Mesodermal cell (in vitro differentiated cells): ENCODE measurements around the gene LAIR1.
"Not testable (repeated sequence)": the region's sequence is repeated elsewhere in the genome, so short reads cannot be mapped to it uniquely, and the experiment has no call there.

Source experiments
- H3K27ac ChIP-seq: 2 replicates; pipeline ENCODE4 v1.7.0; 2013; ENCODE audit warnings: mild to moderate bottlenecking, low read depth, low read length, moderate library complexity; ENCODE audit not compliant: severe bottlenecking
- H3K36me3 ChIP-seq: 2 replicates; pipeline ENCODE4 v1.7.1; 2013; ENCODE audit warnings: mild to moderate bottlenecking, low read length, moderate library complexity; ENCODE audit not compliant: control insufficient read depth, insufficient read depth
- H3K4me1 ChIP-seq: one replicate; pipeline ENCODE4 v1.7.1; 2013; ENCODE audit warnings: mild to moderate bottlenecking, low read length; ENCODE audit not compliant: insufficient read depth, control insufficient read depth, poor library complexity, severe bottlenecking
- H3K4me3 ChIP-seq: 2 replicates; pipeline ENCODE4 v1.7.0; 2013; ENCODE audit warnings: low read length, control low read depth, mild to moderate bottlenecking; ENCODE audit not compliant: insufficient read depth, poor library complexity, severe bottlenecking; ENCODE audit errors: extremely low read depth
- H3K9me3 ChIP-seq: 2 replicates; pipeline ENCODE4 v1.7.1; 2013; ENCODE audit warnings: mild to moderate bottlenecking, low read length, moderate library complexity; ENCODE audit not compliant: control insufficient read depth
- WGBS, 2 experiments: methylation state at CpG; one replicate each; pipeline ENCODE4 v1.1.5; 2013; ENCODE audit warnings: missing lambda C conversion rate in 2 of 2; ENCODE audit not compliant: insufficient coverage in 2 of 2; 5-methylcytosine and 5-hydroxymethylcytosine counted together

LAIR1 gene

DNA sequence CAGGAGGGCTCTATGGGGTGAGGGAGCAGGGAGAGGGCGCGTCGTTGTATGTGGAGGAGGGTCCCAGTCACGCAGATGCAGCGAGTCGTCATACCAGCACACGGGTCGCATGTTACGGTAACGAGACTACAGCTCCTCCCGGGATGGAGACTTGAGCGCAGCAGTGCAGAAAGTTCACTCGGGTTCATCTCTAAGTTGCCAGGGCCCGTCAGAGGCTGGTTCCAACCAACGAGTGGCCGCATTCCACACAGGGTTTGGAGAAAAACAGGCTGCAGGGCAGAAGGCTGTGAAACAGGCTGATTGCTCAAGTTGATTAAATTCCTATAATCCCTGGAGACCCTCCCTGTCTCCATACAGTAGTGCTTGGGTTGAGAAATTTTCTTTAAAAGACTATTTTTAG lies 28.6 kb upstream of the LAIR1 start:
- 91 to 92% methylated on average over 16 of the region's 16 CpGs for WGBS, 2 experiments
- H3K4me3 ChIP-seq = no peak overlapping the region
- no peak overlapping the region for H3K27ac ChIP-seq

DNA sequence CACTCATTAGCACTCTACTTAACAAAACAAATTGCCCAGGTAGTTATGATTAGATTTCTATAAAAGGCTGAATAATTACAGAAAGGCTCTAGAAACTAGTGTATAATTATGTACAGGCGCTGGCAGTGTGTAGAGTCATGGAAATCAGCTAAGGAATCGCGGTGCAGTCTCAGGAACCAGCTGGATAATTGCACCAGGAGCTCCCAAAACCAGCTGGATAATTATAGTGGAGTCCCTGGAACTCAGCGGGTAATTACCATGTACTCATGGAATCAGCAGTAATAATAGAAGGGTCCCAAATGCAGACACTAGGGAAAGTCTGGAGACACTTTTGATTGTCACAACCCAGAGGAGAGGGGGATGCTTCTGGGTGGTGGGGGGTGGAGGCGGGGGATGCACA lies 27.4 kb upstream of the LAIR1 start:
- no peaks in the 10 kb centered on the region for H3K36me3 ChIP-seq
- no peak overlapping the region for H3K27ac ChIP-seq
- no peak overlapping the region for H3K4me3 ChIP-seq
- WGBS, 2 experiments = 82 to 89% methylated on average over 4 to 5 of the region's 5 CpGs
- no peaks in the 10 kb centered on the region for H3K9me3 ChIP-seq
- H3K4me1 ChIP-seq = no peaks in the 10 kb centered on the region

More for the DNA sequence above, 28.6 kb upstream of the LAIR1 start:
- no peaks in the 10 kb centered on the region for H3K36me3 ChIP-seq
- H3K4me1 ChIP-seq = no peaks in the 10 kb centered on the region
- H3K9me3 ChIP-seq = no peaks in the 10 kb centered on the region

DNA sequence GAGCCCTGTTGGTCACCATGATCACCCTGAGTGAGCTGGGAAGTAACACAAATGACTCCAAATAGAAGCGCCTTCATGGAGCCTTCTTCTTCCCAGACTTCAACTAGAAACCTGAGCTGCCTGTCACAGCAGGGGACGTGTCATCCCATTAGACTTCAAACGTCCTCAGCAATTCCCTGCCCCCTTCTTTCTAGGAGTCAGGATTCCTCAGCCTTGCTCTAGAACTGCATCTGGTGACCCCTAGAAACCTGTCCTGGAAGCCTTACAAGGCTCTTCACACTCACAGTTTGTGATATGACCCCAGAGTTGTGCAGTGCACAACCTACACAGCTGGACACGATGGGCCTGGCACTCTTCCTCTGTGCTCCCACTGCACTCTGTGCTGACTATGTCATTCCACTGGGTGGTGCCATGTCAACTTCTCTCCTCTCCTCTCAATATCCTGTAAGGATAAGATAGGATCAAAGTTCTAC lies 26.9 kb upstream of the LAIR1 start:
- H3K36me3 ChIP-seq = no peaks in the 10 kb centered on the region
- H3K4me3 ChIP-seq = no peak overlapping the region
- H3K4me1 ChIP-seq = no peaks in the 10 kb centered on the region
- no peak overlapping the region for H3K27ac ChIP-seq
- 5 to 16% methylated on average over 2 to 4 of the region's 4 CpGs for WGBS, 2 experiments
- H3K9me3 ChIP-seq = no peaks in the 10 kb centered on the region

DNA sequence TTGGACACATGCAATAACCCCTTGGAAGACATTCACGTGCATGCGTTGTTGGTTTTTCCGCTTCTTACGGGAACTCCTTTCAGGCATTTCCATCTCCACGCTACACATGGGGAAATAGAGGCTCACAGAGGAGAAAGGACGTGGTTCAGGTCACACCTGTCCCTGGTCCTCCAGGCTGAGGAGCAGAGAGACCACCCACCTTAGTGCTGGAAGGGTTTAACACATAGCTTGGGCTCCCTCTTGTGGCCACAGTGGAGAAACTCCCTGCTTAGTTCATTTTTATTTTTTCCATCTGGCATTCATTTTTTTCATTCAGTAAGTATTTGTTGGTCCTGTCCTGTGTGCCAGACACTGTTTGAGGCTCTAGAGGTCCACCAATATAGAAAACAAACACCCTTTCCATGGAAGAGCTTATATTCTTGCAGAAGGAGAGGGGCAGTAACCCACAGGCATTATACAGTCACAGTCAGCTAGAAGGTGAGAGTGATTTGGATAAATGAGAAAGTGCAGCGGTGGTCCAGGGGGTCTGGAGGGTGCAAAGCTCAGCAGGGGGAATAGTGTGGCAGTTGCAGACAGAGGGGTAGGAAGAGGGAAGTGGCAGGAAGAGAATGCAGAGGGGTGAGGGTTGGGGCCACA lies 26.3 kb upstream of the LAIR1 start:
- H3K4me1 ChIP-seq = no peaks in the 10 kb centered on the region
- H3K4me3 ChIP-seq = no peak overlapping the region
- WGBS, 2 experiments = 19 to 20% methylated on average over 4 of the region's 7 CpGs
- H3K9me3 ChIP-seq = no peaks in the 10 kb centered on the region
- no peaks in the 10 kb centered on the region for H3K36me3 ChIP-seq
- no peak overlapping the region for H3K27ac ChIP-seq

DNA sequence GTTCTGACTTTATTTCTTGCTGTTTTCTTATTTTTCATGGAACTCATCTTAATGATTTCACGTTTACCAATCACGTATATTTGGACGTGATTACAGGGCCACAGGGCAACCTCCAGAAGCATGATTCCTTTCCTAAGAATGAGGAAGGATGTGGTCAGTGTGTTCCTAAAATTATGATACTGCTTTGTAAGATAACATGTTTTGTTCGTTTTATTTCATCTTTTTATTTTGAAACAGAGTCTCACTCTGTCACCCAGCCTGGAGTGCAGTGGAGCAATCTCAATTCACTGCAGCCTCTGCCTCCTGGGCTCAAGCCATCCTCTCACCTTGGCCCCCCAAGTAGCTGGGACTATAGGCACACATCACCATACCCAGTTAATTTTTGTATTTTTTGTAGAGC lies 24.8 kb upstream of the LAIR1 start:
- Histone ChIP-seq H3K9me3 (no peaks in the 10 kb centered on the region), H3K4me1 (no peaks in the 10 kb centered on the region), H3K36me3 (no peaks in the 10 kb centered on the region), H3K27ac (no peak overlapping the region), H3K4me3 (no peak overlapping the region)
- 94 to 100% methylated on average over 3 of the region's 4 CpGs for WGBS, 2 experiments

DNA sequence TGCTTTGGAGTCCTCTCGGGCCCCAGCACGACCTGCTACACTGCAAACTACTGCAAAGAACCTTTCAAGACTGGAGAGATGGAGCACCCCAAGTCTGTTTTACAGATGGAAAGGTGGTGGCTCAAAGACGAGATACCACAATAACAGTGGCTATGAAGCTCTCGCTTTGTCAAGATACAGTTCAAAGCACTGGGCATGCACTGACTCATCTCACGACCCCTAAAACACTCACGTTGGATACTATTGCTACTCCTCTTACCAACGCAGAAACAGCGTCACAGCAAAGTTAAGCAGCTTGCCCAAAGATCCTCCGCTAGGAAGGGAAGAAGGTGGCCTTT lies 24.0 kb upstream of the LAIR1 start:
- H3K4me3 ChIP-seq = no peak overlapping the region
- H3K4me1 ChIP-seq = no peaks in the 10 kb centered on the region
- no peaks in the 10 kb centered on the region for H3K9me3 ChIP-seq
- no peak overlapping the region for H3K27ac ChIP-seq
- no peaks in the 10 kb centered on the region for H3K36me3 ChIP-seq
- 58 to 72% methylated on average over 9 of the region's 9 CpGs for WGBS, 2 experiments

DNA sequence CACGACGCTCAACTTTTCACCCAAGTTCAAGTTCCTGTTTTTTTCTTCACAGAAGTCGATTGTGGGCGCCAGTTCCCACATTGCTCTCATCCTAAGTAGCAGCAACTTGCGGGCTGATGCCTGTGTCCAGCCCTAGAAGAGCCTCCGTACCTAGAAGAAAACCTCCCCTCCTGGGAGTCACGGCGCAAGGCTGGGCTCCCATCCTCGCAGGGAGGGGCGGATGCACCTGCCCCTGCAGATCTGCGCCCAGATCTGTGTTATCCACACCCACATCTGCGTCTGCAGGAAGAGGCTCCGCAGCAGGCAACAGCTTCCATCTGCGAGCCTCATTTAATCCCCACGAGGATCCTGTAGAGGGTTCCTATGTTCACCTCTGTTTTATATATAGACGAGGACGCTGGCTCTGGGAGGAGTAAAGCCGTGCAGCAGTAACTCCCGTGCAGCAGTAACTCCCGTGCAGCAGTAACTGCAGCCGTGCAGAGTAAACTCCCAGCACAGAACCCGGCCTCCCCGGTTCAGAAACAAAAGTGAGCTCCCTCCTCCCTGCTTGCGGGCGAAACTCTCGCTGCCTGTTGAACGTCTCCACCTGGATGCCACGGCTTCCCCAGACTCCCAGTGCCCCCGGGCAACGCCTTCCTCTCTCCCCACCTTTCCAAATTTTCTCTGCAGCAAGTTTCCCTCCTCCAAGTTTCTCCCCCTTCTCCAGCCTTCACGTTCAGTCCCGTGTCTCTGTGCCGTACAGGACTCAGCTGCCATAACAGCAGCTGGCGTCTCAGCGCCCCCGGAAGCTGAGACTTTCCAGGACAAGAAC lies 23.5 kb upstream of the LAIR1 start:
- H3K36me3 ChIP-seq = no peaks in the 10 kb centered on the region
- H3K4me3 ChIP-seq = no peak overlapping the region
- no peaks in the 10 kb centered on the region for H3K9me3 ChIP-seq
- no peaks in the 10 kb centered on the region for H3K4me1 ChIP-seq
- WGBS, 2 experiments = 44 to 46% methylated on average over 33 to 35 of the region's 36 CpGs
- no peak overlapping the region for H3K27ac ChIP-seq

DNA sequence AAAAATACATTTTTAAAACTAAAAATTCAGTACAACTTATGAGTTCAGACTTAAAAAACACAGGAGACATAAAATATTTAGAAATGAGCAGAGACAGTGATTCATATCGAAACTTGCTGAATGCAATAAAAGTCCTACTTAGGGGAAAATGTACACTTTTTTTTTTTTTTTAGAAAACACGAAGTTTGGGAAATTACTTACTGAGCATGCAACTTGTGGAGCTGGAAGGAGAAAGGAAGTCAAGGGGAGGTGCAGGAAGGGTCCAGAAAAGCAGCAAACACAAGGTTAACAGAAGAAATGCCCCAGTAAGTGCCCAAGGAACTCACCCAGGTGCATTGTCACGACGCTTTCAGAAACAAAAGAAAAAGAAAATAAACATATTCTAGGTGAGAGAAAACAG lies 18.6 kb upstream of the LAIR1 start:
- H3K27ac ChIP-seq = no peak overlapping the region
- no peak overlapping the region for H3K4me3 ChIP-seq
- H3K36me3 ChIP-seq = no peaks in the 10 kb centered on the region
- no peaks in the 10 kb centered on the region for H3K4me1 ChIP-seq
- no peaks in the 10 kb centered on the region for H3K9me3 ChIP-seq
- WGBS, 2 experiments = 63 to 88% methylated on average over 1 of the region's 4 CpGs

DNA sequence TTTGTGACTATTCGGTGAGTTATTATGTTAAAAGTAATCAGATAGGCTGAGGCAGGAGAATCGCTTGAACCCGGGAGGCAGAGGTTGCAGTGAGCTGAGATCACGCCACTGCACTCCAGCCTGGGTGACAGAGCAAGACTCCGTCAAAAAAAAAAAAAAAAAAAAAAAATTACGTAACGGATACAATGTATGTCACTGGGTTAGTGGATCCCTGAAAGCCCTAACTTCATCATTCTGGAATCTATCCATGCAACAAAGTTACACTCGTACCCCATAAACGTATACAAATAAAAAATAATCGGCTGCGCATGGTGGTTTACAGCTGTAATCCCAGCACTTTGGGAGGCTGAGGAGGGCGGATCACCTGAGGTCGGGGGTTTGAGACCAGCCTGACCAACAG lies 17.3 kb upstream of the LAIR1 start:
- not testable (repeated sequence) for H3K27ac ChIP-seq, H3K36me3 ChIP-seq, H3K4me3 ChIP-seq, H3K4me1 ChIP-seq, H3K9me3 ChIP-seq
- 76 to 94% methylated on average over 2 to 8 of the region's 13 CpGs for WGBS, 2 experiments

DNA sequence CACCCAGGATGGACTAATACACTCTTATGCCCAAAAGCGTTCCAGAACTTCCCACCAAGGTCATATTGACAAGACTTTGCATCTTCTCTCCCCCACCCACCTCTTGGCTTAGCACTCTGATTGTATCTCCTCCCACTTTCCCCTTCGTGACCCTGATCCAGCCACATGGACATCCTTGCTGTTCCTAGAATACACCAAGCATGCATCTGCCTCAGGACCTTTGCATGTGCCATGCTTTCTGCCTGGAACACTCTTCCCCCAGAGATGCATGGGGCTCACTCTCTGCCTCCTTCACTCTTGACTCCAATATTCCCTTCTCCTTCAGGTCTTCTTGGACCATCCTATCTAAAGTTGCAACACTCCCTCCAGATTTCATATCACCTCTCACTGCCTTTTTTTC lies 16.2 kb upstream of the LAIR1 start:
- Histone ChIP-seq H3K9me3 (no peaks in the 10 kb centered on the region), H3K27ac (no peak overlapping the region), H3K4me3 (no peak overlapping the region), H3K36me3 (no peaks in the 10 kb centered on the region), H3K4me1 (no peaks in the 10 kb centered on the region)
- 89% methylated on average over 2 of the region's 2 CpGs for WGBS, 2 experiments

DNA sequence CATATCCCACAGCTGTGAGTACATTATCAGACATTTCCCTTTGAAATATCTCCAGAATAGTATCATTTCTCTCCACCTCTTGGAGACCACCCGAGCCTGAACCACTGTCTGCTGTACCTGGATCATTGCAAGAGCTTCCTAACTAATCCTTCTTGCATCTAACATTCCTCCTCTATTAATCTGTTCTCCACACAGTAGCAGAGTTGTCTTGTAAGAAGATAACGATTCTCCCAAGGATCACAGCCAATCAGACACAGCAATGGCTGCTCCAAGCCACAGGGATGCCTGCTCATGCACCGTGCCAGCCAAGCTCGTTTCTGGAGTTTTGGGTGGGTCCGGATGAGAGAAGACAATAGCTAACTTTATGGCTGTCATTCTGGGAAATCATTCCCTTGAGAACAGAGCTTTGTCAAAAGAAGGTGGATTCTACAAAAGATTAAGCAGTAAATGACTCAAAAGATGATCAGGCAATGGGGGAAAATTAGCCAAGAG lies 14.5 kb upstream of the LAIR1 start:
- Histone ChIP-seq H3K36me3 (no peaks in the 10 kb centered on the region), H3K4me3 (no peak overlapping the region), H3K27ac (no peak overlapping the region), H3K9me3 (no peaks in the 10 kb centered on the region), H3K4me1 (no peaks in the 10 kb centered on the region)
- 88 to 92% methylated on average over 4 of the region's 5 CpGs for WGBS, 2 experiments
